GM18907 (cell line): Measurements from ENCODE around the gene ARSA.
A peak's percentile ranks its signal among the peaks of the same experiment; 100 is the strongest.
"Not testable (repeated sequence)": the region's sequence is repeated elsewhere in the genome, so short reads cannot be mapped to it uniquely, and the experiment has no call there.

Experiments
- ATAC-seq: cut with Tn5 transposase; IDR thresholded peaks from one replicate; pipeline ENCODE4 v1.9.1; 2021; ENCODE audit warnings: mild to moderate bottlenecking, moderate library complexity; ENCODE audit not compliant: unreplicated experiment

The ARSA gene

DNA sequence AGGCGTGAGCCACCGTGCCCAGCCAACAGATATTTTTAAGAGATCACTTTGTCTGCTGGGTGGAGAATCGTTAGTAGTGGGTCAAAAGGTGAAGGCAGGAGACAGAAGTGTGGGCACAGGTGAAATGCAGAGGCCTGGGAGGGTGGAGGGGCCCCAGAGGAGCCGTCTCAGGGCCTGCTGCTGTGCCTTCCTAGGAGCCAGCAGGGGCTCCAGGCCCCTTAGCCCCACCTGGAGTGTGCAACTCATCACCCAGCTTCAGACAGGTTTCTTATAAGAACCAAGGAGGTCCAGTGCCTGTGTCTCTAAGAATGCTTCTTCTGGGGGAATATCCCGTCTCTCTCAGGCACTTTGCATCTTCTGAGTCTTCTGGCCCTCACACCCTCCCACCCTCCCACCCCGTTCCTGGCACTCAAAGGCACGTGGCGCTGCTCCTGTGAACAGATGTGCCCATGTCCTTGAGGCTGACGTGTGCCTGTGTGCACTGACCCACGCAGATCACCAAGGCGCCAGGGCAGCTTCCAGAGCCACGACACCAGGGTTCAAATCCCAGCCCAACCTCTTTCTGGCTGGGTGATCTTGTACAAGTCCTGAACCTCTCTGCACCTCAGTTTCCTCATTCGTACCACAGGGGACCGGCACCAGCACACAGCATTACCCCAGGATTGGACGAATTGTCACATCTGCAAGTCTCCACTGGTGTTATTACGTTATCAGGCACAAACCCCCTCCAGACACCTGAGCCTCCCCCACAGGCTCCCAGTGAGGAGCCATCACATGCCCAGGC is 3.4 kb downstream of the ARSA start:
- no peak for ATAC-seq

DNA sequence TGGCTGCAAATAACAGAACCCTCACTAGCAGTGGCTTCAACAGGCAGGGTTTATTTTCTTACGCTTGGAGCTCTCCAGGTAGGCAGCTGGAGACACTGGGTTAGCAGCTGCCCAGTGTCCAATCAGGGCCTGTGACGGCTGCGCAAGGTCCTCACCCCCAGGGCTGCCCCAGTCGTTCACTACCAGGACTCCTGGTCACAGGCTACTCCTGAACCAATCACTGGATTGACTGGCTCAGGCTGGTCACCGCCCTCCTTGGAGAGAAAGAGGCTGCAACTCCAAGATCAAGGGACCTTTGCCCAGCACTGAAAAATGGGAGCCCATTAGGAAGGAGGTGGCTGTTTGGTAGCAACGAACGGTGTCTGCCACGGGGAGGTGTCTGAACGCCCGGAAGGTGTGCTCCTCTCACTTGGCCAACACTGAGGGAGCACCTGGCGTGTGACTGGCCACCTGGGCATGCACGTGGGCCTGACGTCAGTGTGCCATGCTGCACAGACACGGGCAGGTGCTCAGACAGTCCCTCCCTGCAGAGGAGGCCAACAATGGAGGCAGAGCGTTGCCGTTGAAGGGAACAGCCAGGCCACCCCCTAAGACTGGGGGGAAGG is 5.1 kb downstream of the ARSA start:
- no peak for ATAC-seq

DNA sequence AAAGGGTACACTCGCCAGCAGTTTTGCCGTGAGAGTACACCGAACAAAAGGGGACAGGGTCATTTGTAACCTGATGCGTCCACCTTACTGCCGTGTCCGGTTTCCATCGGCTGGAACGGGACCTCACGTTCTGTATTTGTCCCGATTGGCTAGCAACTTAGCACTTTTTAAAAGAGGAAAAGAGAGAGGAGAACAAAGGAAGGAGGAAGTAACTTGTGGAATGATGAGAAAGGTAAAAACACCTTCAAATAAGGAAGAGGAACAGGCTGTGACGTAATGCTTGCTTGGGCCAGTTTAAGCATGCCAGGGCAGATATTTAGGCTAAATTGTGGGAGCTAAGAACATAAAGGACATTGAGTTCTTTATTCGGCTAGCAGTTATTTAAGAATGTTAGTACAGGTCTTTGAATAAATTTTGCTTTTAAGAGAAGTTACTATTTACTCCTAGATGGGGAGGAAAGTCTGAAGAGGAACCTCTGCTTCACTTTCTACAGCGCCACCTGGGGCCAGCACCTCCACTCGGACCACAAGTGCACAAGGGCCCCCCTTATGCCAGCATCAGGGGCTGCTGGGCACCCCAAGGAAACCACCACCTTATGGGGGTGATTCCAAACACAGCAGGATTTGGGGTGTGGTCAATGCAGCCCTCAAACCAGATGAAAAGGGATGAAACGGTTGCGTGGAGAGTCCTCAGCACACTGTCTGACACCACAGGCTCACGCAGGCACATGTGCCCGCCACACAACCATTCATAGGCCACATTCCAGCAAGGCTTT is 5.8 kb downstream of the ARSA start:
- ATAC-seq, result no peak

DNA sequence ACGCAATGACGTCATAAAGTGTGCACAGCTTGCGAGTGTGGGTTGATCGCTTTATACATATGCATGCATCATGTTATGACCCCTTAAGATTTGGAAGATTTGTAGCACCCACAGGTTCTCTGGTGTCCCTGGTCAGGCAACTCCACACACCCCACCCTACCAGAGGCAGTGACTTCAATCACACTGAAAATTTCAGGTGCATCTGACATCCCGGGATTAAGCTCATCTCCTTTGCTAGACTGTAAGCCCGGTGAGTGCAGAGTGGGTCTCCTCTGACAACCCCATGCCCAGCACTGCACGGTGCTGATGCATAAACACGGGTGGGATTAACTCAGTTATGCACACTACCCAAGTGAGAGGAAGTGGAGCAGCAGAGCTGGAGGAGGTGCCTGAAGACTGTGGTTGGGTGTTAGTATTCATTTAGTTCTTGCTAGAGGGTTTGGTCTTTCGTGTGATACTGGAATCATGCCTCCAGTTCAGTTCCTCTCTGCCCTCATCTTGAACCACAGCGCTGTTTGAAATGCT is 6.5 kb downstream of the ARSA start:
- peak; percentile 38 for ATAC-seq

DNA sequence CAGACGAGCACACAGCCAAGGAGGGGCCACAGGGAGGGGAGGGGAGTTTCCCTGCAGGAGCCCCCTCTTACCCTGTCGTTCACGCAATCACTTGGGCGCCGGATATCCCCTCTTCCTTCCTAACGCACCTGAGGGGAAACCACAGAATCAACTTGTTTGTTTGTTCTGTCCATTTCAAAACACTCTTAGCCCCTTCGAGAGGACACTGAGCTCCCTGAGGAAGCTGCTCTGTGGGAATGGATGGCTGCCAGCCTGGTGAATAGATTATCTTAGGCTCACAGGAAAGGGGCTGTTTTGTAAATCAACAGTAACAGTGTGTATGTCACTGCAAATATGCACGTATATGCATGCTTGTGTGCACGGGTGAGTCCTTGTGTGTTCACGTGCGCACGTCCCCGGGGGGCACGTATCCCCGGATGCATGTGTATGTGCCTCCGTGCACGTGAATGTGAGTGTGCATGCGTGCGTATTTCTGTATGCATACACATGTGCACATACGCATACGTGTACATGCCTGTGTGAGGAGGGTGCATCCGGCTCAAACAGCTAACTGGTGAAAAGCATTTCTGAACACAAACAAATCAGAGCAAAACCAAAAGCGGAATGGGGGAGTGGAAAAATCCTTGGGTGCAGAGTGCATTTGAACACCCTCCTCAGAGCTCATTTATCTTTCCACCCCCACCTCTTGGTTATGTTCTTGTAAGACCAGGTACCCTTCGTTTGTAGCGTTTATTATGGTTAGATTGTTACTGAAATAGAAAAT is 7.2 kb downstream of the ARSA start:
- ATAC-seq, result peak; percentile 68

DNA sequence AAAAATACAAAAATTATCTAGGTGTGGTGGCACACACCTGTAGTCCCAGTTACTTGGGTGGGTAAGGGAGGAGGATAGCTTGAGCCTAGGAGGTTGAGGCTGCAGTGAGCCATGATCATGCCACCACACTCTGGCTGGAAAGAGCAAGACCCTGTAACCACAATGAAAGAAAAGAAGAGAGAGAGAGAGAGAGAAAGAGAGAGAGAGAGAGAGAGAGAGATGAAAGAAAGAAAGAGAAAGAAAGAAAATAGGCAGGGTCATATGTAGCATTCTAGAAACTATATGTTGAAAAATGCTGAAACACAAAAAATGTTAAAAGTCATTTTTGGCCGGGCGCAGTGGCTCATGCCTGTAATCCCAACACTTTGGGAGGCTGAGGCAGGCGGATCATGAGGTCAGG is 13.7 kb downstream of the ARSA start:
- not testable (repeated sequence) for ATAC-seq

DNA sequence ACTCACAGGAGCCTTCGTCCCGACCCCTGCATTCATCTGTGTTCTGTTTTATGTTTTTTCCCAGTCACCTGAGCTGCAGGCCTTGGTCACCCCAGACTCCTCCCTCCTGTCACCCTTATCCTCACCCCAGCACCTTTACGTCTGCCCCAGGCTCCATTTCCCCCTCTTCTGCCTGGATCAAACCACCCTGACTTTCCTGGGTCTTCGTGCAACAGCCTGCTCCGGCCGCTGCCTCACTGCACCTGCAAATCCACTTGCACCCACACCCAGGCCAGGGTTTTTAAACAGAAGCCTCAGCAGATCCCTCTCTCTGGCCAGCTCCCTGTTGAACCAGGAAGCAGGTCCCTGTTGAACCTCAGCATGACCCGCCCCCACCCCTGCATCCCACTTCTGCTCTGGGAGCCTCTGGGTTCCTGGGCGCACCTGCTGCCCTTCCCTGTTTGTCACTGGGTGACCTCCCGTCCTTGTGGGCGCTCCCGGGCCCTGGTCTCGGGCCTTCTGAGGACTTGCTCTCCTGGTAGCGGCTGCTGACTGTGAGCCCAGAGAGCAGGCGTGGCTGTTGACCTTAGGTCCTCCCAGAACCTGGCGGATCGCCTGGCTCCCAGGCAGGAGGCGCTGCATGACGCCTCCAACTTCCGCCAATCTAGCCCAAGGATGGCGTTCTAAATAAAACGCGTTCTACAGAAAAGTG is 14.5 kb downstream of the ARSA start:
- no peak for ATAC-seq

DNA sequence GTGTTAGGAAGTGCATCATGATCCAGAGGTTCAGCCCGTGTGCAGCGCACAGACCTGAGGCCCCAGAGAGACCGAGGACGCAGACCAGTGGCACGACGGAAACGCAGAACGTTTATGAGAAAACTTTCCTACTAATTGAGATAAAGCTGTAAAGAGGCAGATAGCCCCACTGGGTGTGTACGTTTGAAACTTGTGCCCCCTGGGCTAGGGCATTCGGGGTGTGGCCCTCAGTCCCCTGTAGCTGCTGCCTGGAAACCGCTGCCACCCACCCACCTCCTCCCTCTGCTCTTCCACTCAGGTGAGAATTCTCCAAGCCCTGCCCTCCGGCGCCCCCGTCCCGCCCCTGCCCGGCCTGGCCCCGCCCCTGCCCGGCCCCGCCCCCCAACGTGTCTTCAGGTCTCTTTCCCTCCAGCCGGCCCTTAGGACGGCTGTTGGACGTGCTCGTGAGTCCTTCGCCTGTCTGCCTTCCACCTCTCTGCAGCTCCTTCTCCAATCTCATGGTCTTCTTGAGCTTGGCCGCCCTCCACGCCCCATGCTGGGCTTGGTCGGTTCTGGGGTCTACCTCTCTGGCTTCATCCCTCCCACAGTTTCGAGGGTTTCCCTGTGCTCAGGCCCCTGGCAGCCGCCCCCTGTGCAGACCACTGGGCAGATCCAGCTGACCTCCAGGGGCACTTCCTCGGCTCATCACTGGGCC is 15.3 kb downstream of the ARSA start:
- no peak for ATAC-seq

DNA sequence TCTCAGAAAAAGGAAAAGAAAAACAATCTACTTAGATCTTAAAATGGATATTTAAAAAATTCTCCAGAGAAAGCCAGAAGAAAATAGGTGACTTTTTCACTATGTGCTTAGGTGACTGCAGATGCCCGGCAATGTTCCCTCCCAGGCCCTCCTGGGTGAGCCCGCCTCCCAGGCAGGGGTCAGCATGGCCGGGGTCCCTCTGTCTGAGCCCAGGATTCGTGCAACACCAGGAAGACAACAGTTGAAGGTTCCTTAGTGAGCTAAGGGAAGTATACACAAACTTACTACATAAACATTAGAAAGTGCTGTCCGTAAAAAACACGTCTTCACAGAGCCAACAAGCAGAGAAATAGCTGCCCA is 15.8 kb downstream of the ARSA start:
- no peak for ATAC-seq

DNA sequence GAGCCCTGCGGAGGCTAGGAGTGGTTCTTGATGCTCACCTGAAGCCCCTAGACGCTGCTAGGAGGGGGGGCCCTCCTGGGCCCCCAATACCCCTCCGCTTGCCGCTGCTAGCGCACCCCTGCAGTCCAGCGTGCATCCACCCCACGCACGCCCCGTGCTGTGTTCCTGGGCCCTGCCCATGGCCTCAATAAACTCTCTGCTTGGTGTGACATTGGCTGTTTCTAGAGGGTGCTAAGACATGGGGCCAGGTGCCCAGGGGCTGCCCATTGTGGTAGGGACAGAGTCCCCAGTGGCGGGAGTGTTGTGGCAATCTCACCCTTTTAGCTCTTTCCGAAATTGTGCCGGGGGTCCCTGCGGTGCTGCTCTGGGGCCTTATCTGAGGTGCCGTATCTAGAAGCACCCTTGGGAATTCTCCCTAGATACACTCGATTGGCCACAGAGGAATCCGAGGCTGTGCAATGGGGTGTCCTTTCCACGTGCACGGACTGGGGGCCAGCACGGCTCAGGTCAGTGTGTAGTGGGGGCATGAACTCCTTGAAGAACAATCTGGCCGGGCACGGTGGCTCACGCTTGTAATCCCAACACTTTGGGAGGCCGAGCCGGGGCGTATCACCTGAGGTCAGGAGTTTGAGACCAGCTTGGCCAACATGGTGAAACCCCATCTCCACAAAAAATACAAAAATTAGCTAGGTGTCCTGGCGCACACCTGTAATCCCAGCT is 16.5 kb downstream of the ARSA start:
- no peak for ATAC-seq

DNA sequence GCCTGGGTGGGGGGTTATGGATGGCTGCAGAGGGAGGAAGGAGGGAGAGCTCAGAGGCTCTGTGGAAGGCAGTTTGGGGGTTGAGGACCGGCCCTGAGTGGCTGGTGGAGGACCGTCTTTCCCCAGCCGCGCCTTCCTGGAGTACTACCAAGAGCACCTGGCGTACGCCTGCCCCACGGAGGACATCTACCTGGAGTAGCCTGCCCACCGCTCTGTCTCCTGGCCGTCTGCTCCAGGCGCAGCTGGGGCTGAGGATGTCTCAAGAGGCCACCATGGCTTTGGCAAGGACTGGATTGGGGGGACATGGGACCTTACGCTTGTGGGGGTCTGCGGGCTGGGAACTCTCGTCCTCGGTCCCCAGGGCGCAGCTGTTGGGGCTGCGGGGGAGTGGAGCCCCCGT is 17.4 kb downstream of the ARSA start:
- ATAC-seq, result no peak

DNA sequence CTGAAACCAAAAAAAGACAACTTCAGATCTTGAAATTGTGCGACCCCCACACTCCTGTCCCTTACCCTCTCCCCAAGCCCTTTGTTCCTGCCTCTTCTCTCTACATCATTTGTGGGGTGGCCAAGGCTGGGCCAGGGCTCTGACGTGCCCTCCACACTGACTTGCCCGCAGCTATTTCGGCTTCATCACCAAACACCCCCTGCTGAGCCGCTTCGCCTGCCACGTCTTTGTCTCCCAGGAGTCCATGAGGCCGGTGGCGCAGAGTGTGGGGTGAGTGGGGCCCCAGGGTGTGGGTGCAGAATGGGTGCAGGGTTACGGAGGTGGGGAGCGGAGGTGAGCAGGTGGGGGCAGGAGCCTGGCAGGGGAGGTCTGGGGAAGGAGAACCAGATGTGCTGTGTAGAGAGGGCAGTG is 17.9 kb downstream of the ARSA start:
- ATAC-seq, result no peak

DNA sequence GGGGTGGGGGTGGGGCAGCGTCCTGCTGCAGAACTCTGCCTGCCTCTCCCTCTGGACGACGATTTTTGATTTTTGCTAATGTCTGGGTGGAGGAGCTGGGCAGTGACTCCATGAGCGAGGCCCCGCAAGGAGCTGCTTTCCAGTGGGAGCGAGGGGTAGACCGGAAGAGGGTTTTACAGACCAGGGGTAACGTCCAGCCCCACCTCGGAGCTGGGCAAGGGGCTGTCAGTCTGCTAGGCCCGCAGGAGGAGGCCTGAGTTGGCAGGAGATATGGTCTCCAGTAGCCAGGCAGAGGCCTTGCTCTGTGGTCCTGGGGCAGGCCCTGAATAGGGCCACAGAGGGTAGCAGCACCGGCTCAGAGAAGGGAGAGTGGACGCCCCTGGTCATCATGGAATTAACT is 18.4 kb downstream of the ARSA start:
- no peak for ATAC-seq

DNA sequence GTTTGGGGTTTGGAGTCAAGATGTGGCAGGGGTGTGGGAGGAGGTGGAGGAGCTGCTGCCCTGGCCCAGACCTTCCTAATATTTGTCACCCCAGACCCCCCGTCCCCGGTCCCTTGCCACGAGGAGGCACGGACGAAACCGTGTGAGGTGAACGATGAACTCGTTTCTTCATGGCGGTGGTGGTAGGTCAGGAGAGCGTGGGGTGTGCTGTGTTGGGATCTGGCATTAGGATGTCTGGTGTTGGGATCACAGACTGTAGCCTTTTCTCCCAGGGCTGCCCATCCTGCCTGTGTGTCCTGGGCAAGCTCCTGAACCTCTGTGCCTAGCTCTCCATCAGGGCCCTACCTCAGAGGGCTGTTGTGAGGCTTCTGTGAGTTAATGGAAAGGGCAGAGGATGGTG is 19.0 kb downstream of the ARSA start:
- ATAC-seq, result no peak

DNA sequence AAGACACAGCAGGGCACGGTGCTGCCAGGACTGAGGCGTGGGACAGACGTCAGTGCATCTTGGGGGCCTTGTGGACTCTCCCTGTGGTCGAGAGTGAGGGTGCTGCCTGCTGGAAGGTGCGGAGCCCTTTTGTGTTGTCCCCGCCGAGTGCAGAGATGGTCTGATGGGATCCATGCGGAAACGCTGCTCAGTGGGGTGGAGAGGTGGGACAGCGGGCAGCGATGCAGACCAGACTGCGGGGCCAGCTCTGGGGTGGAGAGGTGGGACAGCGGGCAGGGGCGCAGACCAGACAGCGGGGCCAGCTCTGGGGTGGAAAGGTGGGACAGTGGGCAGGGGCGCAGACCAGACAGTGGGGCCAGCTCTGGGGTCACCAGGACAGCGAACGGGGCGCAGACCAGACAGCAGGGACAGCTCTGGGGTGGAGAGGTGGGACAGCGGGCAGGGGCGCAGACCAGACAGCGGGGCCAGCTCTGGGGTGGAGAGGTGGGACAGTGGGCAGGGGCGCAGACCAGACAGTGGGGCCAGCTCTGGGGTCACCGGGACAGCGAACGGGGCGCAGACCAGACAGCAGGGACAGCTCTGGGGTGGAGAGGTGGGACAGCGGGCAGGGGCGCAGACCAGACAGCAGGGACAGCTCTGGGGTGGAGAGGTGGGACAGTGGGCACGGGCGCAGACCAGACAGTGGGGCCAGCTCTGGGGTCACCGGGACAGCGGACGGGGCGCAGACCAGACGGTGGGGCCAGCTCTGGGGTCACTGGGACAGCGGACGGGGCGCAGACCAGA is 19.7 kb downstream of the ARSA start:
- ATAC-seq, result not testable (repeated sequence)

DNA sequence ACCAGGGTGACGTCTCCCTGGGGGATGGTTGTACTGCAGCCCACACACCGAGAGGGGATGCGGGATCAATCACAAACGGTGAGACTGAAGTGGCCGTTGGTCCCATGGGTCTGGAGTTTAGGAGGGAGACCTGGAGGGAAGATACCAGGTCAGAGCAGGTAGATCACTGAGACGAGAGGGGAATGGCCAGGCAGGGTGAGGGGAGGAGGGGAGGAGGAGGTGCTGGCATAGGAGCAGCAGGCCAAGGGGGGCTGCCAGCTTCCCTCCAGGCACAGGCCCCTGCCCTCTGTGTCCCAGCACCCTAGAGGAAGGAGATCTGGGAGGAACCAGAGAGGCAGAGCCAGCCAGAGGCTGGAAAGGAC is 20.3 kb downstream of the ARSA start:
- no peak for ATAC-seq

DNA sequence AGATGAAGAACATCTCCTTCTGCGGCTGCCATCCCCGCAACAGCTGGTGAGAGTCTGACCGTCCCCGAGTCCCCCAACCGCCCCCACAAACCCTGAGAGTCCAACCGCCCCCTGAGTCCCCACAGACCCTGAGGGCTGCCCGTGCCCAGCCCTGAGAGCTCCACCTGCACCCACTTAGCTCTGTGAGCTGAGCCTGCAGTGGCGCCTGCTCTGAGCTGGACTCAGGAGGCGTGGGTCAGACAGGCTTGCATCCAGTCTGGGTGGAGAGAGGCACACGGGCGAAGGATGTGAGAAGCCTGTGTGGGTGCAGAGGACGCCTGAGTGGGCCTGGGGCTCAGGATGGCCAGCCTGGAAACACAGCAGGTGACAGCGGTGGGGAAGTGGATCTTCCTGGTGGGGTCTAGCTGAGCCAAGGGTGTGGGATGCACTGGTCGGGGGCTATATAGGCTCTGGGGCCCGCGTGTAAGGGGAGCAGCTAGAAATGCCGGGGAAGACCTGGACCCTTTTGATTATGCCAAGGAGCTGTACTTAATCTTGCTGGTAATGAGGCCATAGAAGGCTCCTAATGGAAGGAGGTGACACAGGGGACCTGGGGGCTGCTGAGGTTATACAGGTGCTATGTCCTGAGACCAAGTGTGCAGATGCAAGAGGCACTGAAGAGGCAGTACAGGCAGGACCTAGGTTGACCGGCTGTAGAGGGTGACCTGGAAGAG is 20.9 kb downstream of the ARSA start:
- ATAC-seq, result no peak
